GM19372 (cell line): ENCODE measurements around the gene XXYLT1.
"Not testable (repeated sequence)": the region's sequence is repeated elsewhere in the genome, so short reads cannot be mapped to it uniquely, and the experiment has no call there.

ENCODE experiments used
- ATAC-seq: cut with Tn5 transposase; IDR thresholded peaks from one replicate; pipeline ENCODE4 v1.9.1; 2021; ENCODE audit warnings: mild to moderate bottlenecking, low read depth, moderate library complexity; ENCODE audit not compliant: unreplicated experiment

The XXYLT1 gene

GRCh38 chr3:195058336-195059005 lies 212.5 kb downstream of the XXYLT1 start:
- ATAC-seq, result no peak

DNA sequence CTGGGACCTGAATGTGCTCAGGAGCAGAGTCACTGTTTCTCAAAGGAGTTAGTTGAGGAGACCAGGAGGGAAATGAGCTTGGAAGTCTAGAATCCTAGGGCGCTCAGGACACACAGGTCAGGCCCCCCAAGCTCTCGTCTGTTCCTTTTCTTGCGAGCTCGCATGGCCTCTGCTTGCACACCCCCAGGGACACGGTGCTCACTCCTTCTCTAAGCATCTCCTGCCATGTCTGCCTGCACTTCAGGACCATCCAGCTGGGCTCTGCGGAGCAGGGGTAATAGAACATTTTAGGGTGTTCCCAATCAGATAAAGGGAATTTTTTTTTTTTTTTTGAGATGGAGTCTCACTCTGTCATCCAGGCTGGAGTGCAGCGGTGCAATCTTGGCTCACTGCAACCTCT lies 213.2 kb downstream of the XXYLT1 start:
- no peak for ATAC-seq

DNA sequence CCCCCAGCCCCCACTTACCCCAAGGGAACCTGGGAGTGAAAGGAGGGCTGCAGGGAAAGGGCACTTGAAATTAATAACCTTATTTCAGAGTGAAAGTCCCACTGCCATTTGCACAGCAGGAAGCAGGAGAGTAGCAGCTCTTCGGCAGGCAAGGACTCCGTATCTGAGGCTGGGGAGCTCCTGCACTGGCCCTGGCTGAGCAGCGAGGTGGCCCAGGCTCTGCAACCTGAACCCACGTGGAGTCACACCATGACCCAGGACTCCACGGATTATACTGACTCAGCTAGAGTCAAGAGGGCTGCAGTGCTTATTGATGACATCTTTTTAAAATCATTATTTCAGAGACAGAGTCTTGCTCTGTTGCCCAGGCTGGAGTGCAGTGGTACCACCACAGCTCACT lies 214.5 kb downstream of the XXYLT1 start:
- ATAC-seq, result no peak

DNA sequence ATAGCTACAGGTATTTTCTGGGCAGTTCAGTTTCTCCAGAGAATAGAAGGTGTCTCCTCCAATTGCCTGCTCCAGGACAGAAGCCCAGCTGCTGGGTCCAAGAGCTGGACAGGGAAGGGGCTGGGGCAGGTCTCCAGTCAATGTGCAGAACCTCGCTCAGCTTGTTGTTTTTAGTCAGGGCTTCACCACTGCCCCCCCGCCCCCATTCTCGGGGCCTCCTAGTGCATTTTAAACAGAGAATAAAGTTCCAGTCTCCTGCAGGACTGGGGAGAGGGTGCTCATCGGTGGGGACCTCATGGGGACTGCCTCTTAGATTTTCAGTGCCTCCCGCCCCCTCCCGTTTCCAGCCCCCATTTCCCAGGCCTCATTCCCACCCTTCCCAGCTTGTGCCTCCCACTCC lies 216.6 kb downstream of the XXYLT1 start:
- ATAC-seq, result no peak

GRCh38 chr3:195052939-195053338 lies 218.0 kb downstream of the XXYLT1 start:
- no peak for ATAC-seq

- not testable (repeated sequence) for ATAC-seq
Observed at GRCh38 chr3:195050296-195050695, 220.7 kb downstream of the XXYLT1 start.

DNA sequence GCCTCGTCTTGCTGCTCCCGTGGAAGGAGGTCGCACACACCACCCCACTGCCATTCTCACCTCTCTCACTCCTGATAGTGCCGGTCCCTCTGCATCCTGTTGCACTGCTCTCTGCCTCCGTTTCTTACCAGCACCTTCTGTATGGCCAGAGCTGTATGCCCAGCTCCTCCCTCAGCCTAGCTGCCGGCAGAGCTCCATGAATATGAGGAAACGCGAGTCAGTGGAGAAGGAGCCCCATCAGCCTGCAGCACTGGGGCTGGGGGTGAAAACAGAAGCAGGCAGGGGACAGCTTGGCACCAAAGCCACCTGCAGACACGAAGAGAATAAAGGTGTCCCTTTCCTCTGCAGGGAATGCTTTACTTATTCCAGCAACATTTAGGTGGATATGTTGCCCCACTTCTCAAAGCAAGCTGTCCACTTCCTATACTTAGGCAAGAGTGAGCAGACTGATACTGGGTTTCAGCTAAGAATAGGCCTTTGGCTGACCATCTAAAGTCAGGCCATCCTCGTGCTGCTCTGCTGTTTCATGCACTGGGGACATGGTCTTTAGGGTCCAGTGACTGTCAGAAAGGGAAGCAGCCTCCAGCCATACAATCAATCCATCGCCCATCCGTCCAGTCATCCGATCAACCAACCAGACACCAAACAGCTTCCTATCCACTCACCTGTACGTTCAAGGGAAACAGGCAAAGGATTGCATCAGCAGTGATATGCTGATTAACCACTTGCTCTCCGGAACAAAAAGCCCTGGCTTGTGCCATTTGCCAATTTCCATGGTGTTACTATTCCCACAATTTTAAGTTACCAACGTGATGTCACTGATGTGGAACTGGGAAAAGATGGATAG lies 222.7 kb downstream of the XXYLT1 start:
- no peak for ATAC-seq

GRCh38 chr3:195047536-195047935 lies 223.4 kb downstream of the XXYLT1 start:
- no peak for ATAC-seq

DNA sequence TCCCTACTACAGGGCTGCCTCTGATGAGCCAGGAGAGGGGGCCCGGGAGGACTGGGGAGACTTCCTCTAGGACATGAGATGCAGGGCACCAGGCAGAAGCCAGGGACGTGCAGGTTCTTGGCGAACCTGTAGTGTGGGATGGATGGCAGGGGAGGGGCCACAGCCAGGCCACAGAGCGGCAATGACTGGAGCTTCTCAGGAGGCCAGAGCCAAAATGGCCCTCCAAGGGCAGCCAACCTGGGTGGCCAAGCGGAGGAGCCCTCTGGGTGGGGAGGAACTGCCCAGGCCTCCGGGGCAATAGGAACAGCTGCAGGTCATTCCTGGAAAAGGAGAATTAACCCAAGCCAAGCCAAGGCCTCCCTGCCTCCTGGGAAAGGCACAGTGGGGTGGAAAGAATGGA lies 224.5 kb downstream of the XXYLT1 start:
- no peak for ATAC-seq

GRCh38 chr3:195045481-195046210 lies 225.3 kb downstream of the XXYLT1 start:
- ATAC-seq, result no peak

GRCh38 chr3:195044411-195044810 lies 226.5 kb downstream of the XXYLT1 start:
- no peak for ATAC-seq

DNA sequence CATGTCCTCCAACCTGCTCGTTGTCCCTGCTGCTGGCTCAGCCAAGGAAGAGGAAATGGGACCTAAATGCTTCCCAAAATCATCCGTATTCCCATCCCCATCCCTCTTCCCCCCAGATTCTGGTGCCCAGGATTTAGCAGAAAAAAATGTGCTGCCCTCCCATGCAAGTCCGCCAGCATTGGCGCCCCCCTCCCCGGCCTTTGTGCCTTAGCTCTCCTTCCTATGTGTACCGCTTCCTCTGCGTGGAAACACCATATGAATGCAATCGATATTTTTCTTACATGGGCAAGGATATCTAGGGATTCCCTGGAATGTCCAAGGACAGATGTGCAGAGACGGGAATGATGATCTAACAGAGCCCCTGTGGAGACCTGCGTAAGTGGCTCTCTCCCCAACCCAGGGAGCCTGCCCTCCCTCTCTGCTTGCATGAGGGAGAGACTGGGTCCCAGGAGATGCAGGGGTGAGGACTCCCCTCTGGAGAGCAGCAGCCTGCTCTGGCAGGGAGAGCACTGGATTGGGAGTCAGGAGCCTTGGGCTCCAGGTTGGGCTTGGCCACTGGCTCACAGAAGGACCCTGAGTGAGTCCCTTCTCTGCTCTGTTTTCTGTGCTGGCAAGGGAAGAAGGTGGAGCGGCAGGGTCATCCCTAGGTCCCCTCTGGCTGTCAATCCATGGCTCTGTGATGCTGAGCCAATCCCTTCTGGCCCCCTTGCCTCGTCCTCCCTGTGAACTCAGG lies 227.2 kb downstream of the XXYLT1 start:
- no peak for ATAC-seq

GRCh38 chr3:195042743-195043606 lies 228.0 kb downstream of the XXYLT1 start:
- ATAC-seq, result no peak

DNA sequence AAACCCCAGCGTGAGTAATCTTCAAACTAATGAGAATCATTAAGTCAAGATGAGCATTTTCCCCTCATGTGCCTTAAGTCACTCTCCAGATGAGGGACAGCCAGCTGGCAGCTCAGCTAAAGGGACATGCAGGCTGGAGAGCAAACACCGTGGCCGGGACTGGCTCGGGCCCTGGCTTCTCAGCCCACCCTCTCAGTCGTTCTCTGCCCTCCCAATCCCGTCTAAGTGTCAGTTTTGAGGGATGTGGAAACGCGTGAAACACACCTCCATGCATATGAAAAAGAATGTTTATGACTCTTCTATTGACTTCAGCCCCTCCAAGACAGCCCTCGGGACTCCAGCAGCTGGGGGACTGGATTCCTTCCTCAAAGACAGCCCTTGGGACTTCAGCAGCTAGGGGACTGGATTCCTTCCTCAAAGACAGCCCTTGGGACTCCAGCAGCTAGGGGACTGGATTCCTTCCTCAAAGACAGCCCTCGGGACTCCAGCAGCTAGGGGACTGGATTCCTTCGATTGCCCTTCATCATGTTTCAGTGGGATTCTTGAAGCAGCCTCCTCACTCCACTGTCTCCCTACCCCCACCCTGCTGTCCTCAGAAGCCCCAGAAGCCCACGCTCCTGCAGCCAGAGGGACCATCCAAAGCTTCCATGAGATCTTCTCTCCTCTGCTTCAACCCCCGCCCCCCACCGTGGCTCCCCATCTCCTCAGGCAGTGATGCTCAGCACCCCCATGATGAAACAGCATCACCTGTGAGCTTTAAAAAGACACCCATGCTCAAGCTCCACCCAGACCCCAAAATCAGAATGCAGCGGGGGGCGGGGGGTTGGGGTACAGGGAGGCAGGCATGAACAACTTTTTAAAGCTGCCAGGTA lies 228.9 kb downstream of the XXYLT1 start:
- no peak for ATAC-seq

DNA sequence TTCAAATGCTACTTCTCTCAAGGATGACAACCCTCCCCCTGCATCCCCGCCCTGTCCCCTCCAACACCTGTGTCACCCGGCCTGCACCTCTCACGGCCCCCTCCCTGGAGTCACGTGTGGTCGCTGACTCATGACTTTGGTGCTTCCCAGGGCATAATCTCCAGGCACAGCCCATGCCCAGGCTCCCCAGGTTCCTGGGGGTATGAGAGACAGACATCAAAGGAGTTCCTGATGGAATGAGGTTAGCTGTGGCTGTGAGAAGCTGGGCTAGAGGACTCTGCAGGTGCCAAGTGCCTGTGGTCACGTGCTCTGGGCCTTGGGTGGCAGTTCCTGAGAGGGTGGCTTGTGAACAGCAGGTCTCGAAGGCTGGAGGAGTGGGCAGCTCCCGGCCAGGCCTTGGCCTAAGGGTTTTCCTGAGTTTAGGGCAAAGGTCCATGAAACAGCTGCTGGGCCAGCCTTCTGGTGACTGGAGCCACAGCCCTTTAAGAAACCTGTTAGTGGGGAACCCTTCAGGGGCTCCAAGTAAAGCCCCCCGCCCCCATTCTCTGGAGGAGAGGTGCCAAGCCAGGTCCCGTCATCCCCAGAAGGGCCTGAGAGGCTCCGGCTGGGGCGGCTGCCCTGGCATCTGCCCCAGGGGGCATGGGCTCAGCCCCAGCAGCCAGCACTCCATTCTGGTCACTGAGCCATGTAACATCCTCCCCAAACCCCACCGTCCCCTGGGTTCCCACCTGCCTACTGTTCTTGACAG lies 230.0 kb downstream of the XXYLT1 start:
- ATAC-seq, result no peak

DNA sequence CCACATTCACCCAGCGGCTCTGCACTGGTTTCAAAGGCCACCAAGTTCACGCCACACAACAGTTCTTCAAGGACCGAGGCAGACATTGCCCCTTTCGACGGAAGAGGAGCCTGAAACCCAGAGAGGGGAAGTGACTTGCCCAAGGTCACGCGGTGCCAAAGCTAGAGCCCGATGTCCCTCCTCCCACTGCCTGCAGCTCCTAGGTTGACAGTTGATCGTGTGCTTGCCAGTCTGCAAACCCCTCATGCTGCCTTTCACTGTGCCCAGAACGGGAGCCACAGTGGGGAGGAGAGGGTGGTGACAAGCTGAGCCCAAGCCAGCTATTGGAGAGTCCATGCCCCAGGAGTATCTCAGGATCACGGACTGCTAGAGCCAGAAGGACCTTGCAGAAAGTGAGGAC lies 230.9 kb downstream of the XXYLT1 start:
- no peak for ATAC-seq

- no peak for ATAC-seq
Observed at GRCh38 chr3:195039180-195039843, 231.6 kb downstream of the XXYLT1 start.

- ATAC-seq, result no peak
Observed at GRCh38 chr3:195038161-195038560, 232.8 kb downstream of the XXYLT1 start.
